GM10248 (cell line): ENCODE measurements around the gene SLC43A1.
"Not testable (repeated sequence)": the region's sequence is repeated elsewhere in the genome, so short reads cannot be mapped to it uniquely, and the experiment has no call there.

ENCODE experiments used
- CTCF ChIA-PET: fragments of 300-600 bp; sonication (Branson Sonifier 250); formaldehyde crosslinking; extraction: SDS; loops from one replicate; lab custom pipeline; 2021; ENCODE audit warnings: antibody characterized with exemption; lab: Yijun Ruan, JAX
- POLR2A ChIA-PET: fragments of 350-650 bp; sonication (Branson Sonifier 250); formaldehyde crosslinking; extraction: SDS; loops from one replicate; lab custom pipeline; 2020; ENCODE audit warnings: antibody characterized with exemption; lab: Yijun Ruan, JAX
- DNase-seq: peaks from one replicate; pipeline ENCODE4 v3.0.0; 2012; ENCODE audit errors: extremely low spot score
- TF ChIP-seq, protein P1 (sequence below): IDR thresholded peaks from 2 replicates; pipeline ENCODE4 v1.5.1; 2012; ENCODE audit warnings: mild to moderate bottlenecking, low read depth; ENCODE audit errors: extremely low read depth, missing control alignments, control extremely low read depth

SLC43A1 gene

DNA sequence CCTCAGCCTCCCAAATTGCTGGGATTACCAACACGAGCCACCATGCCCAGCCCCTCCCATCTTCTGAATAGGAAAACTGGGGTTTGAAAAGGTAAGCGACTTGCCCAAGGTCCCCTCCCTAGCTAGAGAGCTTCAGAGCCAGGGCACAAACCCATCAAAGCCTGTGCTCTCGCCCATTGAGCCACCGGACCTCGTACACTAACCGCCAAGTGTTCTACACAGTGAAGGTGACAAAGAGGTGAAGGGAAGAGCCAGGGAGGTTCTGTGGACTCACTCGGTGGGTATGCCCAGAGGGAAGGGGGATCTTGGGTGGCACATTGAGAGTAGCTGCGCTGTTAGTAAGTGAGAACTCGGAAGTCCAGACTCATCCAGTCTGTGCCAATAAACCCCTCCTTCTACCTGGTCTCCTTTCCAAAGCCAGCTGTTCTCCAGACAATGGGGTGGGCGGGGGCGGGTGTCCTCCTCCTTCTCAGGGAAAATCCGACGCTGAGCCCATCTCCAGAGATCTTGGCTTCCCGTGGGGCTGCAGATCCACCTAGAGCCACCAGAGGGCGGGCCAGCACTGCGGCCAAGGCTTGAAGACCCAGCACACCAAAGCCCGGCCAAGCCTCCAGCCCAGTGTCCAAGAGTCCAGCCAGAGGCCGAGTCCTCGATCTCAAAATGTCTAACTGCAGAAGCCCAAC, 58.4 kb downstream of the SLC43A1 start:
- TF ChIP-seq, protein P1, sequence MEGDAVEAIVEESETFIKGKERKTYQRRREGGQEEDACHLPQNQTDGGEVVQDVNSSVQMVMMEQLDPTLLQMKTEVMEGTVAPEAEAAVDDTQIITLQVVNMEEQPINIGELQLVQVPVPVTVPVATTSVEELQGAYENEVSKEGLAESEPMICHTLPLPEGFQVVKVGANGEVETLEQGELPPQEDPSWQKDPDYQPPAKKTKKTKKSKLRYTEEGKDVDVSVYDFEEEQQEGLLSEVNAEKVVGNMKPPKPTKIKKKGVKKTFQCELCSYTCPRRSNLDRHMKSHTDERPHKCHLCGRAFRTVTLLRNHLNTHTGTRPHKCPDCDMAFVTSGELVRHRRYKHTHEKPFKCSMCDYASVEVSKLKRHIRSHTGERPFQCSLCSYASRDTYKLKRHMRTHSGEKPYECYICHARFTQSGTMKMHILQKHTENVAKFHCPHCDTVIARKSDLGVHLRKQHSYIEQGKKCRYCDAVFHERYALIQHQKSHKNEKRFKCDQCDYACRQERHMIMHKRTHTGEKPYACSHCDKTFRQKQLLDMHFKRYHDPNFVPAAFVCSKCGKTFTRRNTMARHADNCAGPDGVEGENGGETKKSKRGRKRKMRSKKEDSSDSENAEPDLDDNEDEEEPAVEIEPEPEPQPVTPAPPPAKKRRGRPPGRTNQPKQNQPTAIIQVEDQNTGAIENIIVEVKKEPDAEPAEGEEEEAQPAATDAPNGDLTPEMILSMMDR, result peak; percentile 100
- CTCF ChIA-PET, result interaction anchor here (0.6 to 10.4 kb wide), 43 partner anchors 11 to 1061 kb away, joined by 3 to 200 read pairs (median 6); partner anchors contain the start of genes P2RX3, PRG3, SLC43A1 and SLC43A3
- POLR2A ChIA-PET, result no interaction called here
- DNase-seq, result peak; percentile 83

GRCh38 chr11:57453543-57454177, 61.8 kb downstream of the SLC43A1 start:
- TF ChIP-seq, protein P1, result no peak
- DNase-seq, result no peak
- CTCF ChIA-PET, result interaction anchor here (0.9 to 1.9 kb wide), 5 partner anchors 10 to 73 kb away, joined by 3 to 6 read pairs (median 6); no protein-coding TSS in a partner anchor
- POLR2A ChIA-PET, result interaction anchor here (0.6 kb wide), 1 partner anchor 9 kb away, joined by 3 read pairs; no protein-coding TSS in a partner anchor

GRCh38 chr11:57446055-57446454, 69.4 kb downstream of the SLC43A1 start:
- ChIA-PET CTCF (interaction anchor here (1.7 to 9.0 kb wide), 2 partner anchors 12 to 15 kb away, joined by 5 to 94 read pairs; partner anchors contain the start of gene RTN4RL2), POLR2A (no interaction called here)
- no peak for DNase-seq
- TF ChIP-seq, protein P1, result no peak

GRCh38 chr11:57445122-57445394, 70.4 kb downstream of the SLC43A1 start:
- ChIA-PET CTCF (interaction anchor here (1.5 to 9.0 kb wide), 3 partner anchors 11 to 20 kb away, joined by 3 to 94 read pairs (median 4); partner anchors contain the start of gene RTN4RL2), POLR2A (interaction anchor here (0.6 kb wide), 1 partner anchor 9 kb away, joined by 3 read pairs; no protein-coding TSS in a partner anchor)
- DNase-seq, result not testable (repeated sequence)

- ChIA-PET POLR2A (interaction anchor here (0.6 kb wide), 1 partner anchor 10 kb away, joined by 3 read pairs; no protein-coding TSS in a partner anchor), CTCF (interaction anchor here (1.0 to 9.0 kb wide), 5 partner anchors 9 to 82 kb away, joined by 3 to 94 read pairs (median 4); partner anchors contain the start of gene RTN4RL2)
- no peak for DNase-seq
- TF ChIP-seq, protein P1, result no peak
Measured at GRCh38 chr11:57444362-57445121, 71.0 kb downstream of the SLC43A1 start.

- ChIA-PET CTCF (interaction anchor here (0.9 to 9.0 kb wide), 5 partner anchors 17 to 87 kb away, joined by 3 to 94 read pairs (median 3); partner anchors contain the start of gene RTN4RL2), POLR2A (no interaction called here)
- TF ChIP-seq, protein P1, result no peak
Measured at GRCh38 chr11:57440744-57441414, 74.6 kb downstream of the SLC43A1 start.

More at GRCh38 chr11:57440744-57441414, 74.6 kb downstream of the SLC43A1 start:
- DNase-seq, result no peak
